Calu3 (cell line): ENCODE measurements around the gene WWOX. TPM values are rescaled to one million over a fixed set of nuclear protein-coding genes. Genes with fewer than 3 reads are reported as not detected.

ENCODE experiments used
- BruUV-seq: library from RNA; stranded (reverse); fragments of 400-500 nt; replicated peaks from 2 replicates; lab custom pipeline; 2021; lab: Mats Ljungman, UMichigan
- CTCF ChIA-PET: fragments of 300-600 bp; sonication (Branson Sonifier 250); formaldehyde crosslinking; loops from one replicate; lab custom pipeline; 2022; ENCODE audit warnings: antibody characterized with exemption; lab: Charles Lee
- DNase-seq: peaks from one replicate; pipeline ENCODE4 v3.0.0; 2022
- H3K27ac Mint-ChIP-seq: one replicate; pipeline ENCODE4 v1.8.0; 2022; ENCODE audit warnings: mixed read lengths; ENCODE audit not compliant: unreplicated experiment
- H3K27me3 Mint-ChIP-seq: one replicate; pipeline ENCODE4 v1.8.0; 2022; ENCODE audit warnings: mixed read lengths; ENCODE audit not compliant: unreplicated experiment
- H3K36me3 Mint-ChIP-seq: one replicate; pipeline ENCODE4 v1.8.0; 2022; ENCODE audit warnings: mild to moderate bottlenecking, moderate library complexity, mixed read lengths; ENCODE audit not compliant: insufficient read depth, unreplicated experiment
- H3K4me1 Mint-ChIP-seq: one replicate; pipeline ENCODE4 v1.8.0; 2022; ENCODE audit warnings: mild to moderate bottlenecking, low read depth, mixed read lengths; ENCODE audit not compliant: unreplicated experiment
- H3K4me3 Mint-ChIP-seq: one replicate; pipeline ENCODE4 v1.8.0; 2022; ENCODE audit warnings: mild to moderate bottlenecking, low read depth, moderate library complexity, mixed read lengths; ENCODE audit not compliant: unreplicated experiment
- H3K9me3 Mint-ChIP-seq: one replicate; pipeline ENCODE4 v1.8.0; 2022; ENCODE audit warnings: low read depth, mixed read lengths; ENCODE audit not compliant: unreplicated experiment
- intact Hi-C: fragments of 100-400 bp; cut with micrococcal nuclease; formaldehyde crosslinking; loops from one replicate; pipeline ENCODE4 v1.10.0; 2022; ENCODE audit not compliant: unreplicated experiment
- total RNA-seq: library from RNA; stranded (reverse); gene quantifications from 2 replicates; pipeline ENCODE4 v1.2.3, GENCODE V29; 2022
- TF ChIP-seq, protein P1 (sequence below): fragments of 200-600 bp; IDR thresholded peaks from one replicate; pipeline ENCODE4 v1.8.0; 2022; ENCODE audit warnings: antibody characterized with exemption; ENCODE audit not compliant: unreplicated experiment

Gene WWOX
- total RNA-seq, 1 experiment from 2014 or later, result 33.5 TPM

DNA sequence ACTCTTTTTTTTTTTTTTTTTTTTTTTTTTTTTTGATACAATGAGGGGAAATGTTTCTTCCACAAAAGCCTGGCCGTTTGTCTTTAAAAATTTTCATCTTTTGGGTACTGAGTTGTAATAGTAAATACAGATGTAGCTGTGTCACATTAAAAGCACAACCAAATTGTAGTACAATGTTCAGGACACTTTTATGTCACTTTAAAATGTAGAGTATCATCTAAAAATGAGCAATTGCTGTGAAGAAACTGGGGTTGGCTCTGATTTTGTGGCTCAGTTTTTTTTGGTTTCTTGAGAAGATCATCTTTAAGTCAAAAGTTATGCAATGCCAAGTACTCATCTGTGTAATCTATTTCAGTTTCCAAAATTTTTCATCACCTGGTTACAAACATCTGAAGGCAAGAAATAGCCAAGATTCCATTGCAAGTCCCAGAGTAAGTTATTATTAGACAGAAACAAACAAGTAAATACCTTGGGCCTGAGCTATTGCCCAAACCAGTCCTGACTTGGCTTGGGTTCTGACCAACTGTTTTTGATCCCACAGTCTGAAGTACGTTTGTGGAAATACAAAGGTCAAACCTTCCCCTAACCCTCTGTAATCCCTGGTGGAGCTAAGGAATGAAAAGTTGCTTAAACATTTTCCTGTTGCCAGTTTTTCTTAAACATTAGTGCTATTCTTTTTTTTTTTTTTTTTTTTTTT lies 717.2 kb downstream of the WWOX start:
- CTCF ChIA-PET, result no interaction called here
- Mint-ChIP-seq H3K27ac (no peak overlapping the region), H3K4me1 (no peaks in the 10 kb centered on the region), H3K36me3 (no peaks in the 10 kb centered on the region), H3K9me3 (peaks cover 22% of the 10 kb centered on the region), H3K4me3 (no peak overlapping the region), H3K27me3 (no peaks in the 10 kb centered on the region)
- intact Hi-C loops, result no loop called here
- BruUV-seq, result no TSS peak
- TF ChIP-seq, protein P1, sequence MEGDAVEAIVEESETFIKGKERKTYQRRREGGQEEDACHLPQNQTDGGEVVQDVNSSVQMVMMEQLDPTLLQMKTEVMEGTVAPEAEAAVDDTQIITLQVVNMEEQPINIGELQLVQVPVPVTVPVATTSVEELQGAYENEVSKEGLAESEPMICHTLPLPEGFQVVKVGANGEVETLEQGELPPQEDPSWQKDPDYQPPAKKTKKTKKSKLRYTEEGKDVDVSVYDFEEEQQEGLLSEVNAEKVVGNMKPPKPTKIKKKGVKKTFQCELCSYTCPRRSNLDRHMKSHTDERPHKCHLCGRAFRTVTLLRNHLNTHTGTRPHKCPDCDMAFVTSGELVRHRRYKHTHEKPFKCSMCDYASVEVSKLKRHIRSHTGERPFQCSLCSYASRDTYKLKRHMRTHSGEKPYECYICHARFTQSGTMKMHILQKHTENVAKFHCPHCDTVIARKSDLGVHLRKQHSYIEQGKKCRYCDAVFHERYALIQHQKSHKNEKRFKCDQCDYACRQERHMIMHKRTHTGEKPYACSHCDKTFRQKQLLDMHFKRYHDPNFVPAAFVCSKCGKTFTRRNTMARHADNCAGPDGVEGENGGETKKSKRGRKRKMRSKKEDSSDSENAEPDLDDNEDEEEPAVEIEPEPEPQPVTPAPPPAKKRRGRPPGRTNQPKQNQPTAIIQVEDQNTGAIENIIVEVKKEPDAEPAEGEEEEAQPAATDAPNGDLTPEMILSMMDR, result no peak
- no peak for DNase-seq

DNA sequence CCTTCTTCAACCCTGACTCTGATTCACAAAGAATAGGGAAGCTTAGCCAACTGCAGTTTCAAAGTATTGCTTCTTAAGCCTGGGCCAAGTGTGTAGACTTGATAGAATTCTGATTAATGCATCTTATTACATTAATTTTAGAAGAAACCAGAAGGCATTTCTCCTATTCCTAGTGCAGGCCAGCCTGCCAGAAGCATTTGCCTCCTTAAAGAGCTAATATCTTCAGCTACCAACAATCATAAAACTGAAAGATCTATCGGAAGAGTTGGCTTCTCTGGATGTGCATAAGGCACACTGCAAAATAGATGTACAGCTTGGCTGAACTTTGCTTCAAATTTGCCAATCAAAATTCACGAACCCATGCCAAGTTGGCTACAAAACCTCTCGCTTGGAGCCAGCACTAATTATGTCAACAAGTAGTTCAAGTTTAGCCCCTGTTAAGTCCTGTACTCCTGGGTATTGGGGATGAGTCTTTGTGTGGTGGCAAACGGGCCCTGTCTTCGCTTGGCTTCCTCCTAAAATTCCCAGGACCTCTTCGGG lies 717.8 kb downstream of the WWOX start:
- CTCF ChIA-PET, result no interaction called here
- no peaks in the 10 kb centered on the region for H3K4me1 Mint-ChIP-seq
- no peak overlapping the region for H3K27ac Mint-ChIP-seq
- no peak overlapping the region for H3K4me3 Mint-ChIP-seq
- no TSS peak for BruUV-seq
- H3K27me3 Mint-ChIP-seq, result no peaks in the 10 kb centered on the region
- intact Hi-C loops, result no loop called here
- peaks cover 22% of the 10 kb centered on the region for H3K9me3 Mint-ChIP-seq
- TF ChIP-seq, protein P1, result no peak
- H3K36me3 Mint-ChIP-seq, result no peaks in the 10 kb centered on the region
- no peak for DNase-seq

DNA sequence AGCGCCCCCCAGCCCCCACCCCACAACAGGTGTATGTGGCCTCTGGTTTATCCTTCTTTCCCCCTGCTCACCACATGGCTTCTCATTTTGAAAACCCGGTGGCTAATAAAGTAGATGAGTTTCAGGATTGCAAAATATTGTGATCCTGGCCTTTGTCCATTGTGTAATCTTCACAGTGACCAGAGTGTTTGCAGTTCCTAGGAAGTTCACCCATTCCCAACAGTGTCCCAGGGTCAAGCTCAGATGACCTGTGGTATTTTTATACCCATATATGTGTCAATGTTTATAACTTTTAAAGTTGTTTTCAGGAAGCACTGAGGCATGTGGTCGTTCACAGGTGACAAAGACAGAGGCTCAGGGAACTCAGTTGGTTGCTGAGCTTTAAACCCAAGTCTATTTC lies 721.9 kb downstream of the WWOX start:
- H3K27me3 Mint-ChIP-seq, result no peaks in the 10 kb centered on the region
- CTCF ChIA-PET, result no interaction called here
- no peak for DNase-seq
- peaks cover 21% of the 10 kb centered on the region for H3K9me3 Mint-ChIP-seq
- H3K4me1 Mint-ChIP-seq, result no peaks in the 10 kb centered on the region
- no peaks in the 10 kb centered on the region for H3K36me3 Mint-ChIP-seq
- H3K27ac Mint-ChIP-seq, result no peak overlapping the region
- TF ChIP-seq, protein P1, result no peak
- no TSS peak for BruUV-seq
- intact Hi-C loops, result no loop called here
- H3K4me3 Mint-ChIP-seq, result no peak overlapping the region

DNA sequence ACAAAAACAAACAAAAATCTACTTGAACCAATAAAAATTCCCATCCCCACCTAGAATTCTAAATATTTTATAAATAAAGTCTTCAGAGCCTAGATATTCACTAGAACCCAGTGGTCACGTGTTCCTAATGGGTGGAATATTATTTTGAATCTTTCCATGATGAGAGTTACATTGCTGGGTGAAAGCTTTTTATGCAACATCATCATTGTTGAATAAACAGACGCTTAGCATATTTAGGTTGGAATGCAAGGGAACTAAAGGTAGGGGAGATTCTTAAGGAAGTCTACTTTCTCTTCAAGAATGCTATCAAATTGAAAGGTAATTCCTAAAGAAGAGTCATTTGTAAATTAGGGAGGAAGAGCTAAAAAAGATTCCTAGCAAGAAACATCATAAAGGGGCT lies 723.1 kb downstream of the WWOX start:
- intact Hi-C loops, result no loop called here
- TF ChIP-seq, protein P1, result no peak
- H3K4me3 Mint-ChIP-seq, result no peak overlapping the region
- H3K36me3 Mint-ChIP-seq, result no peaks in the 10 kb centered on the region
- no peaks in the 10 kb centered on the region for H3K27me3 Mint-ChIP-seq
- H3K9me3 Mint-ChIP-seq, result peaks cover 26% of the 10 kb centered on the region
- no peak overlapping the region for H3K27ac Mint-ChIP-seq
- CTCF ChIA-PET, result no interaction called here
- no peaks in the 10 kb centered on the region for H3K4me1 Mint-ChIP-seq
- no TSS peak for BruUV-seq
- no peak for DNase-seq
